AG04450 (cell line): ENCODE results near the gene LDHA. TPM values are rescaled to one million over a fixed set of nuclear protein-coding genes. Genes with fewer than 3 reads are reported as not detected.

Source experiments
- CTCF ChIA-PET: fragments of 300-600, 350-600 bp; formaldehyde crosslinking; extraction: SDS; loops from one replicate; lab custom pipeline; 2022; ENCODE audit warnings: antibody characterized with exemption, inconsistent platforms; lab: Charles Lee
- POLR2A ChIA-PET: fragments of 350-600 bp; formaldehyde crosslinking; extraction: SDS; loops from one replicate; lab custom pipeline; 2021; ENCODE audit warnings: antibody characterized with exemption, inconsistent platforms; lab: Yijun Ruan, JAX
- DNase-seq: peaks from one replicate; pipeline ENCODE4 v3.0.0-alpha.2; 2011; ENCODE audit warnings: low read depth, low spot score
- H3K27ac ChIP-seq: one replicate; pipeline ENCODE4 v1.5.1; 2012; ENCODE audit warnings: low read depth, low read length, control low read depth
- H3K27me3 ChIP-seq: one replicate; pipeline ENCODE4 v1.6.0; 2012; ENCODE audit warnings: low read length; ENCODE audit not compliant: control insufficient read depth, insufficient read depth
- H3K4me3 ChIP-seq: 2 replicates; pipeline ENCODE4 v1.5.1; 2011; ENCODE audit warnings: mild to moderate bottlenecking, low read depth, low read length, control low read depth
- H3K9me3 ChIP-seq: 2 replicates; pipeline ENCODE4 v1.5.1; 2012; ENCODE audit warnings: low read length; ENCODE audit not compliant: control insufficient read depth, insufficient read depth
- polyA plus RNA-seq: library from polyadenylated mRNA; depleted of rRNA; stranded (reverse); fragments of >200 nt; gene quantifications from 2 replicates; pipeline ENCODE4 v1.2.3, GENCODE V29; 2011
- TF ChIP-seq, protein P1 (sequence below): IDR thresholded peaks from 2 replicates; pipeline ENCODE4 v1.5.1; 2011; ENCODE audit warnings: low read depth, low read length, control low read depth, inconsistent platforms

Gene LDHA
- polyA plus RNA-seq, 1 experiment: 887 TPM

DNA sequence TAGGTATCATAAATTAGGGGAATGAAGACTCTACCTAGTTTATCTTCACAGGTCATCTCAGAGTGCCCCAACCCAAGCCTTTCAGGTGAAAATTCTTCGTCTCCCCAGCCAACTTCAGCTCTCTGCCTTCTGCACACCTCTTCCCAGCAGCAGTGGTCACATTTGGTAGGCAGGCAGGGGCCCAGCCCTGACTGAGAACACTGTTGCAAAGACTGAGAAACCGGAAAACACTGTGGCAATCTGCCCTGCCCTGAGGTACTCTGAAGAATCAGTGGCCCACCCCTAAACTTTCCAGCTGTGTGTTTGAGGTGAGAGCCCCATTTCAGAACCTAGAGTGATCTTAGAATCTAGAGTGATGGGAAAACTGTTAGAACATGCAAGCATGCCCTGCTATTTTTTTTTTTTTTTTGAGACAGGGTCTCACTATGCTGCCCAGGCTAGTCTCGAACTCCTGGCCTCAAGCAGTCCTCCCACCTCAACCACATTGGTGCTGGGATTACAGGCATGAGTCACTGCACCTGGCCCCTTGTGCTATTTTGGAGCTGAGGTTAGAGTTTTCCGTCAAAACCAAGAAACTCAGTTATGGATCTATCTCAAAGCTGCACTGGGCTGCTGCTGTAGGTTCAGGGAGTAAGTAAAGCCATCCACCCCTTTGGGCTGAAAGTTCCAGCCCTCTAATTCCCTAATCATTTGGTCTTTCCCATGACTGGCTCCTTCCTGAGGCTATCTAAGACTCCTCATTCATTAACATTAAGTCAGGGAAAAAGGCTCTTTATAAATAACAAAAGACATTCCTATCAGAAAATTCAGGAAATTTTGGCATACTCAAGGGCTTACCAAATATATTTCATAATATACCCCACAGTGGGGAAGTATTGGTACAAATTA is 1.7 kb upstream of the LDHA start:
- ChIA-PET POLR2A (interaction anchor here (0.7 kb wide), 1 partner anchor 81 kb away, joined by 3 read pairs; no protein-coding TSS in a partner anchor), CTCF (no interaction called here)
- no peak for DNase-seq
- H3K27me3 ChIP-seq: no peaks in the 10 kb centered on the region
- H3K4me3 ChIP-seq: no peak overlapping the region
- TF ChIP-seq, protein P1, sequence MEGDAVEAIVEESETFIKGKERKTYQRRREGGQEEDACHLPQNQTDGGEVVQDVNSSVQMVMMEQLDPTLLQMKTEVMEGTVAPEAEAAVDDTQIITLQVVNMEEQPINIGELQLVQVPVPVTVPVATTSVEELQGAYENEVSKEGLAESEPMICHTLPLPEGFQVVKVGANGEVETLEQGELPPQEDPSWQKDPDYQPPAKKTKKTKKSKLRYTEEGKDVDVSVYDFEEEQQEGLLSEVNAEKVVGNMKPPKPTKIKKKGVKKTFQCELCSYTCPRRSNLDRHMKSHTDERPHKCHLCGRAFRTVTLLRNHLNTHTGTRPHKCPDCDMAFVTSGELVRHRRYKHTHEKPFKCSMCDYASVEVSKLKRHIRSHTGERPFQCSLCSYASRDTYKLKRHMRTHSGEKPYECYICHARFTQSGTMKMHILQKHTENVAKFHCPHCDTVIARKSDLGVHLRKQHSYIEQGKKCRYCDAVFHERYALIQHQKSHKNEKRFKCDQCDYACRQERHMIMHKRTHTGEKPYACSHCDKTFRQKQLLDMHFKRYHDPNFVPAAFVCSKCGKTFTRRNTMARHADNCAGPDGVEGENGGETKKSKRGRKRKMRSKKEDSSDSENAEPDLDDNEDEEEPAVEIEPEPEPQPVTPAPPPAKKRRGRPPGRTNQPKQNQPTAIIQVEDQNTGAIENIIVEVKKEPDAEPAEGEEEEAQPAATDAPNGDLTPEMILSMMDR: no peak
- no peak overlapping the region for H3K27ac ChIP-seq
- no peaks in the 10 kb centered on the region; the same call in none of the 2 replicates for H3K9me3 ChIP-seq

DNA sequence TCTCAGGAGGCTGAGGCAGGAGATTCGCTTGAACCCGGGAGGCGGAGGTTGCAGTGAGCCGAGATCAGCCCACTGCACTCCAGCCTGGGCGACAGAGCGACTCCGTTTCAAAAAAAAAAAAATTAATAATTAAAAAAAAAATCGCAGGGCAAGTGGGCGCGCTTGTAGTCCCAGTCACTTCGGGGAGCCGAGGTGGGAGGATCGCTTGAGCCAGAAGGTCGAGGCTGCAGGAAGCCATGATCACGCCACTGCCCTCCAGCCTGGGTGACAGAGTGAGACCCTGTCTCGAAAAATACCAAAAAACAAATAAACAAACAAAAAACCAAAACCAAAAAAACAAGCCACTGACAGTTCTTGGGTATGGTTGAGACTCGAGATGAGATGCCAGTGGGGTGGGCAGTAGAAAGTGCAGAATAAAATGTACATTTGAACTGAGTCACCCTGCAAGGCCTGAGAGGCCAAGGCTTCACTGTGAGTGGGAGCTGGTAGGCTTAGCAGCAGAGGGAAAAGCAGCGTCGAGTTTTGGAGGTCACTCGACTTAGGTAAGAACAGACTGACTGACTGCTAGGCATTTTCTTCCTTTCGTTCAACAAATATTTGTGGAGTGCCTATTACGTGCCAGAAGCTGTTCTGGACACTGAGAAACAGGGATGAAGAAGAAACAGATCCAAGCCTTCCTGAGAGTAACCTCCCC is 635 bp upstream of the LDHA start:
- peak overlapping the region; percentile 79 for H3K27ac ChIP-seq
- ChIA-PET CTCF (interaction anchor here (1.4 kb wide), 1 partner anchor 10 kb away, joined by 6 read pairs; no protein-coding TSS in a partner anchor), POLR2A (interaction anchor here (0.6 to 3.2 kb wide), 15 partner anchors 10 to 240 kb away, joined by 3 to 94 read pairs (median 4); partner anchors contain the start of genes GTF2H1, HPS5, SPTY2D1 and TSG101)
- TF ChIP-seq, protein P1: no peak
- peak overlapping the region; percentile 96 for H3K4me3 ChIP-seq
- DNase-seq: no peak
- no peaks in the 10 kb centered on the region for H3K27me3 ChIP-seq
- no peaks in the 10 kb centered on the region; the same call in none of the 2 replicates for H3K9me3 ChIP-seq

DNA sequence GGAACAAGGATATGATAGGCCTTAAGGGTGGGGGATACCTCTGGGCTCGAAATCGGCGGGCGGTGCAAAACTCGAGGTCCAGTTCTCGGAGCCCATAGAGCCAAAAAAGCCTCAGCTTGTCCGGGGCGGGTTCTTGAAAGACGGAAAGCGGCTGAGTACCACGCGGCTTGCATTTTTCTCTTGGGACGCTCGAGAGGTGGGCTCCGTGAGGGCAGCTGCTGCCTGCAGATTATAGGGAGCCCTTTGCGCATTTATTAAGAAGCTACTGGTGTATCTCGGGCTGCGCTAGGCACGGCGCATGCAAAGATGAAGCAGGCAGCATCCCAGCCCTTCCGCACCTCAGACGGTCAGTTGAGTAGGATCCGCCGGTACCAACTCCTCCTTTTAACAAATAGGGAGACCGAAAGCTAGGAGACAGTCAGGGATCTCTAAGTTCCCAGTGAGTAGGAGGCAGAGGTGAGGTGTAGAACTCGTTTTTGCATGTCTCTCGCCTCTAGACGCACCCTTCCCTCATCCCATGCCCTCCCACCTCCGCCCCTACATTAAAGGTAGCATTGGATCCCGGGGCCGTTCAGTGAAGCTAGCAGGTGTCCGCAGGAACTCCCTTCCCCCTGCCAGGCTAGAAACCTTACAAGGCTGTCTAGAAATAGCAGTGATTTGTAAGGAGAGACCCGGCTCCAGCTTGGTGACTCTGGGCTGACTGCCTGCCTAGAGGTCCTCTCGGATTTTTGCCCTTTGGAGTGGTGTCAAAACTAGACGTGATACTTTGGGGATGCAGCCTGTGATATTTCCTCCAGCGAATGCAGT is 768 bp downstream of the LDHA start:
- Histone ChIP-seq H3K4me3 (peak overlapping the region; percentile 96), H3K27me3 (no peaks in the 10 kb centered on the region), H3K27ac (peak overlapping the region; percentile 86), H3K9me3 (no peaks in the 10 kb centered on the region; the same call in none of the 2 replicates)
- TF ChIP-seq, protein P1: no peak
- POLR2A ChIA-PET: interaction anchor here (0.5 to 3.2 kb wide), 16 partner anchors 10 to 223 kb away, joined by 3 to 94 read pairs (median 5); partner anchors contain the start of genes GTF2H1, HPS5 and TSG101
- CTCF ChIA-PET: interaction anchor here (0.8 to 1.4 kb wide), 2 partner anchors 11 to 22 kb away, joined by 3 to 6 read pairs; no protein-coding TSS in a partner anchor
- no peak for DNase-seq

DNA sequence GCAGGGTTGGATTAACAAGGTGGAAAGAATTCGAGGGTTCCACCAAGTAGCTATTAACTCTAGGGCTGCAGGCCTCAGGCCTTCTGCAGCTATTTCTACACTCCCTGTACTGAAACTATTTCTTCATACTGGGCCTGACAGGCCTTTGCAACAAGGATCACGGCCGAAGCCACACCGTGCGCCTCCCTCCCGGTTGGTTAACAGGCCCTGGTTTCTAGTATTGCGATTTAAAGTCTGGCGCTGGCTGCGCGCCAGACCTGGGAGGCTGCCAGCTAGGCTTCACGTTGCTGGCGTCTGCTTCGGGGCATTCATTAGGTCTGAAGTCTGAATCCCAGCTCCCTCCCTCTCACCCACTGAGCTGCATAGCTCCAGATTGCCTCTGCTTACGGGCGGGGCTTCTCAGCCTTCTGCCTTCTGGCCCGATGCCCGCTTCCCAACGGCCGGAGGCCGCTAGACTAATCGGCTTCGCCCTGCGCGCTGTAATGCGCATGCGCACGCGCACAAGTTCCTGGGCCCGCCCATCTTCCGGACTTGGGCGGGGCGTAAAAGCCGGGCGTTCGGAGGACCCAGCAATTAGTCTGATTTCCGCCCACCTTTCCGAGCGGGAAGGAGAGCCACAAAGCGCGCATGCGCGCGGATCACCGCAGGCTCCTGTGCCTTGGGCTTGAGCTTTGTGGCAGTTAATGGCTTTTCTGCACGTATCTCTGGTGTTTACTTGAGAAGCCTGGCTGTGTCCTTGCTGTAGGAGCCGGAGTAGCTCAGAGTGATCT is 1.6 kb downstream of the LDHA start:
- TF ChIP-seq, protein P1: no peak
- ChIA-PET POLR2A (interaction anchor here (0.7 to 3.2 kb wide), 11 partner anchors 10 to 312 kb away, joined by 3 to 94 read pairs (median 5); partner anchors contain the start of genes GTF2H1 and HPS5), CTCF (interaction anchor here (0.8 kb wide), 1 partner anchor 23 kb away, joined by 3 read pairs; no protein-coding TSS in a partner anchor)
- H3K27ac ChIP-seq: peak overlapping the region; percentile 86
- DNase-seq: peak; percentile 99
- H3K4me3 ChIP-seq: peak overlapping the region; percentile 96
- no peaks in the 10 kb centered on the region for H3K27me3 ChIP-seq
- no peaks in the 10 kb centered on the region; the same call in none of the 2 replicates for H3K9me3 ChIP-seq
